GM04504 (cell line): ENCODE data around the gene QSOX1.
A peak's percentile ranks its signal among the peaks of the same experiment; 100 is the strongest.

Source experiments
- DNase-seq: peaks from one replicate; pipeline ENCODE4 v3.0.0-alpha.2; 2012; ENCODE audit warnings: low read depth

The QSOX1 gene

GRCh38 chr1:180171691-180172090, 17.0 kb downstream of the QSOX1 start:
- DNase-seq = no peak

DNA sequence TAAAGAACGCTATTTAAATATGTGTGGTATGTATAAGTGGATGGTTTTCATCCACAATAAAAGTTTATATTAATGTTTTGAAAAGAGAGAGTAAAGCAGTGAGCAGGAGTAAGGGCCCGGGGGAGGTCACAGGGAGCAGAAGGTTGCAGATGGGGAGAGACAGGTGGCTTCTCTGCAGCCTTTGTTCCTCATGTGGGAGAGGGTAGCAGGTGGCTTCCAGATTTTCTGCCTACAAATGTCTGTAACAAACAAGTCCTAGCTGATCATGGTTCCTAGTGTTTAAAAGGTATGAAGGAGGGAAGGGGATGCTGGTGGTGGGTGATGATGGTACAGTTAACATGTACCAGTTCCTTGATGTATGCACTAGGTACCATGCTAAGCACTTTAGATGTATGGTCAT, 18.8 kb downstream of the QSOX1 start:
- no peak for DNase-seq

GRCh38 chr1:180173952-180174351, 19.3 kb downstream of the QSOX1 start:
- no peak for DNase-seq

DNA sequence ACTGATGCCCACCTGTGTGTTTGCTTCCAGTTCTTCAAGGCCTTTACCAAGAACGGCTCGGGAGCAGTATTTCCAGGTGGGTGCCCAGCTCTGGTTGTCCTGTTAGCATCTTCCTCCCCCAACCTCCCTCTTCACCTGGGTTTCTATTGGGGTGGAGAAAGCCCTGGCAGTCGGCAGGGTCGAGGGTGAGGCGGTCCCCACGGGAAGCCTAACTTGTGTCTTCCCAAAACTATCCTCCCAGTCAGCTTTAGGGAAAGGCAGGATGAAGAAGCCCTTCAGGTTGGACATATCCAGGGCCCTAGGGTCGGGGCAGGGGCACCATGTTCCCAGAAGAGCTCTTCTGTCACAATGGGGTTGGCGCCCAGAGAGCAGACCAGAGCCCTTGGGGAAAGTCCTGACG, 20.6 kb downstream of the QSOX1 start:
- DNase-seq = no peak

- no peak for DNase-seq
Observed at GRCh38 chr1:180175806-180176205, 21.1 kb downstream of the QSOX1 start.

DNA sequence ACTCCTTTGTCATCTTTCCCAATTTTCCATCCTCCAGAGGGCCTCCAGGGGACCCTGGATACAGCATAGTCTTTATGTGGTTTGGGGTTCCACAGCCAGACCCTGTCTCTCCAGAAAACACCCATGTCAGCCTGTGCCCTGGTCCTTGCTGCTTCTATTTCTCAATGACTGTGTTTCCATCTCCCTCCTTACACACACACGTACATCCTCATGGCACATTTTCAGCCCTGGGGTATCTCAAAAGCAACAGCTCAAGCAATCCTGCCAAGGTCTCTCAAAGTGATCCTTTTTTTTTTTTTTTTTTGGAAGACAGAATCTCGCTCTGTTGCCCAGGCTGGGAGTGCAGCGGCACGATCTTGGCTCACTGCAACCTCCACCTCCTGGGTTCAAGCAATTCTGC, 22.3 kb downstream of the QSOX1 start:
- DNase-seq = no peak

DNA sequence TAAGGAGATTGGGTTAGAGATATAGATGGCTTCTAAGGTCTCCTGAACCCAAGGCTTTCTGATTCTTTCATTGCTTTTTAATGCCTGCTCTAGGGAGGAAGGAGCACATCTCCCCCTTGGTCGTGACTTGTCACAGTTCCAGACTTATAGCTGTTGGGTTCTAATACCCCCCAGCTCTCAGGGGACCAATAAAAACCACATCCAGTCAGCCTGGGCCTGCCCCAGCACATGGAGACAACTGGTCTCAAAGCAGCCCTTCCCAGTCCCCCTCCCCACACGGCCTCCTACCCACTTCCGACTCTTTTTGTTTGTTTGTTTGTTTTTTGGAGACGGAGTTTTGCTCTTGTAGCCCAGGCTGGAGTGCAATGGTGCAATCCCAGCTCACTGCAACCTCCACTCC, 23.3 kb downstream of the QSOX1 start:
- no peak for DNase-seq

- no peak for DNase-seq
Observed at GRCh38 chr1:180178511-180179161, 24.0 kb downstream of the QSOX1 start.

- DNase-seq = no peak
Observed at GRCh38 chr1:180179162-180179957, 24.7 kb downstream of the QSOX1 start.

GRCh38 chr1:180181048-180181447, 26.4 kb downstream of the QSOX1 start:
- no peak for DNase-seq

GRCh38 chr1:180181996-180182642, 27.4 kb downstream of the QSOX1 start:
- DNase-seq = no peak

GRCh38 chr1:180182643-180183311, 28.1 kb downstream of the QSOX1 start:
- DNase-seq = no peak

GRCh38 chr1:180183426-180183825, 28.8 kb downstream of the QSOX1 start:
- no peak for DNase-seq

- no peak for DNase-seq
Observed at GRCh38 chr1:180184041-180184440, 29.4 kb downstream of the QSOX1 start.

GRCh38 chr1:180185281-180185680, 30.6 kb downstream of the QSOX1 start:
- DNase-seq = no peak

DNA sequence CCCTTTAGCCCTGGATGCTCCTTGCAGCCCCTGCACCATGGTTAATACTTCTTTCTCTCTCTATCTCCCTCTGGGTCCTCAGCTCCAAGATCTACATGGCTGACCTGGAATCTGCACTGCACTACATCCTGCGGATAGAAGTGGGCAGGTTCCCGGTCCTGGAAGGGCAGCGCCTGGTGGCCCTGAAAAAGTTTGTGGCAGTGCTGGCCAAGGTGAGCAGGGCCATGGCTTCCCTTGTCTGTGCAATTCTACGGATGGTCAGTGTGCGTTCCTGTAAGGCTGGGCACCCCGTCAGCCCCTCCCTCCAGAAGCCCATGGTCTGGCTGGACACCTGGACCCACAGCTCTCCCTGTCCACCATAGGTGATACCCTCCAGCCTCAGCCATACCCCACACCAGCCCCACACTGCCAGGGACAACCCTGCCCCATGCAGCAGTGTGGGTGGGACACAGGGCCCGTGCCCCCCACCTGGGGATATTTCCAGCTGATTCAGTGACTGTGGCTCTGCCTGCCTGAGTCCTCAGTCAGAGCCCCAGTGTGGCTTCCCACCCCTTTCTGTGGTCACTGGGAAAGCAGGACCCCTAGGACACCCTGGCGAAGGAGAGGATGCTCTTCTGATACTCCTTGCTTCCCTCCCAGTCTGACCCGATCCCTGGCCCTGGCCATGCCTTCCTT, 31.4 kb downstream of the QSOX1 start:
- no peak for DNase-seq

DNA sequence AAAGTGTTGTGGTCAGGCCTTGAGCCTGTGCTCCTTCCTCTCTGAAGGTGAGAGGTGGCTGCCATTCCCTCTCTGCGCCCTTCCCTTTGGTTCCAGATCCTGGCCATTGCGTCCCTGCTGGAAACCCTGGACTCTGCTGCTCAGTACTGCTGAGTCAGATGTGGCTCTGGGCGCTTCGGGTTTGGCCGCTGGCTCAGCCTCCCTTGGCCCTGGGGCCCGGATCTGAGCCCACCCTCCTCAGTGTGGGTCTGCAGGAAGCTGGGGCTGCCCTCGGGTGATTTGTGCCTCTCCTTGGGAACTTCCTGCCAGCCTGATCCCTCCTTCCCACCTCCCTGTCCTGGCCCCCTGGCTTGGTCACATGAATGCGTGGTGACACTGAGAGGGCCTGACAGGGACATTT, 32.2 kb downstream of the QSOX1 start:
- no peak for DNase-seq

GRCh38 chr1:180187626-180188025, 33.0 kb downstream of the QSOX1 start:
- DNase-seq = no peak

DNA sequence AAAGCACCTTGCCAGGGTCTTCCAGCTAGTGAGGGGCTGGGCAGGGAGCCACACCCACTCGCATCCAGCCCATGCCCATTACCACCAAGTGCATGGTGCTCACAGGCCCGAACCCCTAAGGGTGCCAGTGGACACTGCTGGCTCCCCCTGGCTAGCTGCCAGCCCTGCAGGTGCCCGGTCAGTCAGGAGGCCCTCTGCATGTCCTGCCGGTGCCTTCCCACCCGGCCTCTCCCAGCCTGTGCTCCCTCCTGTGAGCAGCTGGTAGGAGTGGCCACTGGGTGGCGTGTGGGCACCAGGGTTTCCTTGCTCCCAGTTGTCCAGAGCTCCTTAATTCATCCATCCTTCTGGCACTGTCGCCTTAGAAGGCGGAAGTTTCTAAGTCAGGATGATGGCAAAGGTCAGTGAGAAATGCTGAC, 33.4 kb downstream of the QSOX1 start:
- DNase-seq = peak; percentile 13

DNA sequence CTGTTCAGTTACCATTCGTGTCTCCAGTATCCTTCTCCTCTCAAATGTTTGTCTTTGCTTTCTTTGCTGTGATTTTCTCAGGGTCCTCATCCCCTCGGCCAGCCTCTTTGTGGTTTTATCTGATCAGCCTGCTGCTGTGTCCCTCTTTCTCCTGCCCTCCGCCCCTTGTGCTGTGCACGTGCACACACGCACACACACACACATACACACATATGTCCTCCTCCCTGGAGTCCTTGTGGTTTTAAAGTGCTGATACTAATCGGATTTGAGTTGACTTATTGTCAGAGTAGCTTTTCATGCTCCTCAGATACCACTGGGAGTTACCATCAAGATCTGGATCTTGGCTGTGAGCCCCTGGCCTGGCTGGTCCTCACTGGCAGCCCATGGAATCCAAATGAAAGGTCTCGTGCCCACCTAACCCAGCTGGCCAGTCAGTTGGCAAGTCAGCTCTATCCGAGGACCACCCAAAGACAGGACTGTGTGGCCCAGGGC, 34.1 kb downstream of the QSOX1 start:
- DNase-seq = no peak

DNA sequence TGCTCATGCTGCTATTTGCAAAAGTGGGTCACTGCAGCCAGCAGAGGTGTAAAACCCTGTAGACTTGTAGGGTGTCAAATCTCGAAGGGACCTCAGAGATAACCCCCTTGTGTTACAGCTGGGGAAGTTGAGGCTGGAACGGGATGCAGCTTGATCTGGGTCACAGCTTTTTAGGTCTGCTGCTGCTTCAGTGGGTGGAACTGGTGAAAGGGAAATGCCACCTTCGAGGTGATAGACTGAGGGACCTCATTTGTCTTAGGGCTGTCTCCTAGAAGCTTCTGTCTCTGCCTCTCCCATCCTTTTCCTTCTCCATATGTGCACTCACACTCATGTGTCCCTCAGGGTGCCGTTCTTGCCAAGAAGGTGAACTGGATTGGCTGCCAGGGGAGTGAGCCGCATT, 35.4 kb downstream of the QSOX1 start:
- no peak for DNase-seq

DNA sequence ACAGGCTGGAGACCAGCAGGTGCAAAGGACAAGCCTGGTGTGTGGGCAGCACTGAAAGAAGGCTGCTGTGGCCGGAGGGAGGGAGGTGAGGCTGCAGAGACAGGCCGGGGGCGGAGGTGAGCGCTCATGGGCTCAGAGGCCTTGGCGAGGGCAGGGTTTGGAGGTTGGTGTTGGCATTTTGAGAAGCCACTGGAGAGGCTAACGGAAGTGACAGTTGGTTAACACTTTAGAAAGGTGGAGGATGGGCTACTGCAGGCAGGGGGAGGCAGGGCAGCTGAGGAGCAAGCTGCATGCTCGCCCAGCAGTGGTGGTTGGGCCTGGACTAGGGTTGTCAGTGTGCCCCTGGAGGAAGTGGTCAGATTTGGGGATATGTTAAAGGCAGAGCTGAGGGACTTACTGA, 37.5 kb downstream of the QSOX1 start:
- no peak for DNase-seq
